Measurements from ENCODE around the gene RBM20.

DNA sequence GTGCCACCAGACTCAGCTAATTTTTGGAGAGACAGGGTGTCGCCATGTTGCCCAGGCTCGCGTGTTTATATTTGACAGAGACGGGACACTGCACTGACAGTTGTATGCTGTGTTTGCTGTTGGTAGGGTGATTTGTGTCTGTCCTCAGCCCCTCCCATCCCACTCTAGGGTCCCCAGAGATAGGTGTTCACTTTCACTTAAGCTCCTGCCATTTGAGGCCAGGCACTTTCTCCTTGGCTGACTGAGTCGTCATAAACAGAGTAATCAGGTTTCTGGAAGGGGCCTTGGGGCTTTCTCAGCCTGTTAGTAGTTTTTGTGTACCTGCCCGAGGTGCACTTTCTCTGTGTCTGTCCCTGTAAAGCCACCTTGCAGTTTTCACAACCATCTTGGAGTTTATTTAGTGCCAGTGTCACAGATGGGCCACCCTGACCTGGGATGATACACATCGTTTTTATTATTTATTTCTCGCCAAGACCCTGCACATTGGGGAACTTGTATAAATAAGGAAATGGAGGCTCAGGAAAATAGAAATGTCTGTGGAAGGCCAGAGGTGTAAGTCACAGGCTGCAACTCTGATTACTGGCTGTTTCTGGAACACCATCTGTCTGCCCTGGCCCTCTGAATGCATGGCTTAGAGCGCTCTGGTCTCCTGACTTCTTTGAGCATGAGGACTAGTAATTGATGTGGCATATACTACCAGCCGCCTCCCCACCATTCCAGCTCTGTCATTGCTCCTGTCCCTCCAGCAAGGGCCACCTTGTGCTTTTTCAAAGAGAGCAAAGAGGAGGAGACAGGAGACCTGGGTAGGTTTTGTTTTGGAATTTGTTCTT, 145.7 kb downstream of the RBM20 start:
- TF ChIP-seq POLR2A (IDR thresholded peaks at IDR 0.05): no peak
- TF ChIP-seq, protein P1, sequence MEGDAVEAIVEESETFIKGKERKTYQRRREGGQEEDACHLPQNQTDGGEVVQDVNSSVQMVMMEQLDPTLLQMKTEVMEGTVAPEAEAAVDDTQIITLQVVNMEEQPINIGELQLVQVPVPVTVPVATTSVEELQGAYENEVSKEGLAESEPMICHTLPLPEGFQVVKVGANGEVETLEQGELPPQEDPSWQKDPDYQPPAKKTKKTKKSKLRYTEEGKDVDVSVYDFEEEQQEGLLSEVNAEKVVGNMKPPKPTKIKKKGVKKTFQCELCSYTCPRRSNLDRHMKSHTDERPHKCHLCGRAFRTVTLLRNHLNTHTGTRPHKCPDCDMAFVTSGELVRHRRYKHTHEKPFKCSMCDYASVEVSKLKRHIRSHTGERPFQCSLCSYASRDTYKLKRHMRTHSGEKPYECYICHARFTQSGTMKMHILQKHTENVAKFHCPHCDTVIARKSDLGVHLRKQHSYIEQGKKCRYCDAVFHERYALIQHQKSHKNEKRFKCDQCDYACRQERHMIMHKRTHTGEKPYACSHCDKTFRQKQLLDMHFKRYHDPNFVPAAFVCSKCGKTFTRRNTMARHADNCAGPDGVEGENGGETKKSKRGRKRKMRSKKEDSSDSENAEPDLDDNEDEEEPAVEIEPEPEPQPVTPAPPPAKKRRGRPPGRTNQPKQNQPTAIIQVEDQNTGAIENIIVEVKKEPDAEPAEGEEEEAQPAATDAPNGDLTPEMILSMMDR (IDR thresholded peaks at IDR 0.05): no peak
